Esophagus muscularis mucosa (tissue), 2 donors: Measurements from ENCODE around the gene GNG4.

Source experiments
- EP300 ChIP-seq: sonication (generic); formaldehyde crosslinking; IDR thresholded peaks from one replicate; pipeline ENCODE4 v1.6.1; 2017; ENCODE audit warnings: antibody characterized with exemption
- POLR2A ChIP-seq: fragments of 450-650 bp; IDR thresholded peaks from one replicate; pipeline ENCODE4 v1.6.1; 2017; ENCODE audit warnings: antibody characterized with exemption, moderate library complexity, mild to moderate bottlenecking, low read depth

DNA sequence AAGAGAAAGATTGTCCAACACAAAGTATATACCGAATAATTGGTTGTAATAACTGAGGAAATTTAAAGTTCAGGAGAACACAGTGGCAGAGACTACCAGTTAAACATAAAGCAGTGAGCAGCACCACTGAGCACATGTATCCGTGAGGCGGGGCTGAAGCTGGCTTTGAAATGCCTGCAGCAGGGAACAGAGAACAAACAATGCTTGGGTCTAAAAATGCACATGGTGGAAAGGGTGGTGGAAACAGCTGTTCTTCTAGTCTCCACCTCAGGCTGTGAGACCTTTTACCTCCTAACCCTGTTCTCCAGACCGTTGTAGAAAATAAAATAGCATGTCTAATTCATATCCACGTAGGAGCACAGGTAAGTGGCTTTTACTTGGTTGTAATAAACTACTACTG is 7.7 kb upstream of the GNG4 start:
- TF ChIP-seq EP300 (no peak), POLR2A (no peak)
